Fibroblast of skin of back (primary cell): Measurements from ENCODE around the gene NSF.
"Not testable (repeated sequence)": the region's sequence is repeated elsewhere in the genome, so short reads cannot be mapped to it uniquely, and the experiment has no call there.

Source experiments
- DNase-seq: peaks from one replicate; pipeline ENCODE4 v3.0.0-alpha.2; 2013

Gene NSF

GRCh38 chr17:46628753-46629436 lies 38.4 kb downstream of the NSF start:
- DNase-seq = not testable (repeated sequence)

DNA sequence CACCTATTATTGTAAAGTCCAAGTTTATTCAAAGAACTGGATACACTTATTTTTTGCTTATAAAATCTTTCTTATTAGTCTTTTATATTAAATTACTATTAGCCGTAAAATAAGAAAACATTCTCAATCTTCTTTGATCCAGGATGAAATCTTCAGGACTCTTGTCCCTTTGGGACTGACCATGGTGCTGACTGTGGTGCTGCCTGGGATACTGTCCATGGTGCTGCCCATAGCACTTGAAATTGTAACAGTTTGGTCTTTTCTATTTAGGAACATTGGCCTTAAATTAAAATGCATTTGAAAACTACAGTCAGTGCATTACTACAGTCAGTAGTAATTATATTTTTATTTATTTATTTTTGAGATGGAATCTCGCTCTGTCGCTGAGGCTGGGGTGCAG lies 41.7 kb downstream of the NSF start:
- DNase-seq = not testable (repeated sequence)

DNA sequence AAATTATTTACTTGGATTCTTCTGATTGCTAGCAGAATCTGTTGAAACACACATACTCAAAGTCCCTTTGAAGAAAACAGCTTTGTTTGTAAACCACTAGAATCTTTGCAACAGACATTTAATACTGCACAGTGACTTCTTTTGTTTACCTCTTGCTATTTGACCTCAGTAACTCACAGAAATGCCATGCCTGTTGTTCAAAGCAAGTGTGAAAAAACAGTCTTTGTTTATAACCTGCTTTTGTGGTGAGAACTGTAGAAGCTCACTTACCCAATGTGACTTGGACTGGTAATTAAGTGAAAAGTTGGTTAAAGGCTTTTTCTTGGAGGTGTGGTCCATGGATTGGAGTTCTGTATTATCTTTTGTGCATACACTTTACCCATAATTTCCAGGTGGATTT lies 44.4 kb downstream of the NSF start:
- DNase-seq = not testable (repeated sequence)

DNA sequence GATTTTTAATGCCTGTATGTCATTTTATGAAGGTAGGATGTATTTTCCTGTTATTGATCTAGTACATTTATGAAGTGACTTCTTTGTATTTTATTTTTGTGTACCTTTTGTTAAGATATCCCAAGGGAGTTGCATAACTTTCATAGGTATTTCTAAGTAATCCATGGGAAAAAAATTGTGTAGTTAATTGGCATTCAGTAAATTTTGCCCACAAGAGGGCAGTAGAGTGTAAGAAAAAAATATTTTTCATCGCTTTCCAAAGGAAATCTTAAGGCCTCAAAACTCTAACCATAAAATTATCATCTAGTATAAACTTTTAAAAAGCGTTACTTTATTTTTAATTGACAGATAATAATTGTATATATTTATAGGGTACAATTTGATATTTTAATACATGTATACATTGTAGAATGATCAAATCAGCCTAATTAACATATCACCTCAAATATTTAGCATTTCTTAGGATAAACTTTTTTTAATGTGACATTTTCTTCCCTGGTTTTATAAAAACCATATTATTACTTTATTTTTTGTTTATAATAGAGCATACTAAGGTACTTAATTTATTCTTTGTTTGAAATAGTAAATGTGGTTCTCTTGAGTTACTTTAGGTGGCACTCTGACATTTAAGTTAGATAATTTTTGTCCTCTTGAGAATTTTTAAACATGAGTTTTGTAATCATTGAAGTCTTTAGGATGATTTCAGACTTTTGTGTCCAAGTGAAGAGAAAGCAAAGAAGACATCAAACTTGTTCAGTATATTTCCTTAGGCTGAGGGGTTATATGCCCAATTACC lies 51.6 kb downstream of the NSF start:
- not testable (repeated sequence) for DNase-seq

DNA sequence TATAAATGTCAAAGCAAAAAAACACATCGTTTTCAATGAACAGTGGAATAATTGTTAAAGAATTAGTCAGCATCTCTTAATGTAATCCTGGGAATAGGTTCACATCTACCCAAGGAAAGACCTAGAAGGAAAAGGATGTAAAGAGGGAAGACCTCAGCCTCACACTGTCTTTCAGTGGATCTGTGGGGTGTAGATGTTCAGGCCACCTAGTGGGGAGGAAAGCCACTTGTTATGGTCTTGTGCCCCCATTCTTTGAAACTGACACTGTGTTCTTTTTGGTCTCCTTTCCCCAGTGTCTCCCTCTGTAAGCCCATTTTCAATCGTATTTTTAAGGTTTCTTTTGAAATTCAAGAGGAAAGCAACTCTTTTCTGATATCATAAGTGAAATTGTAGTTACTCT lies 56.8 kb downstream of the NSF start:
- DNase-seq = not testable (repeated sequence)

DNA sequence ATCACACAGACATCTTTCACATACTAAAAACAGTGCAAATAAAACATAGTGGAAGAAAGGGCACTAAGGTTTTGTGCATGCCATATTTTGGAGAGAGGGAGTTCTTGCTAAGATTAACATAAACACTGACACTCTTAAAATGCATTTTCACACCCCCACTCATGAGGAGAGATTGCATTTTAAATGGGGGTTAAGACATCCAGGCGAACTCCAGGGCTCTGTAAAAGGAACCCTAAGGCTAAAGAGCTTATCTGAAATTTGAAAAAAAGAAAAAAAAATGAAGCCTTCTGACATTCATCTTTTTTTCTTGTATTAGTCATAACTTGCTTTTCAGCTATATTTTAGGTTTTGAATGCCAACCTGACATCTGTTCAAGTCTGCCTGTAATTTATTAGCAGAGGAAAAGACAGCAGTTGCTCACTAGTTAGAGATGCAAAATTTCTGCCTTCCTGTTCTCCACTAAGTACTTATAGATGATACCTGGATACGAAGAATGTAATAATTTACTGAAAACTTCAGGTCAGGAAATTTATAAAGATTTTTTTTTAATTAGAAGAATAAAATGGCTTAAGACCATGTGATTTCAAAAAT lies 57.3 kb downstream of the NSF start:
- DNase-seq = not testable (repeated sequence)

DNA sequence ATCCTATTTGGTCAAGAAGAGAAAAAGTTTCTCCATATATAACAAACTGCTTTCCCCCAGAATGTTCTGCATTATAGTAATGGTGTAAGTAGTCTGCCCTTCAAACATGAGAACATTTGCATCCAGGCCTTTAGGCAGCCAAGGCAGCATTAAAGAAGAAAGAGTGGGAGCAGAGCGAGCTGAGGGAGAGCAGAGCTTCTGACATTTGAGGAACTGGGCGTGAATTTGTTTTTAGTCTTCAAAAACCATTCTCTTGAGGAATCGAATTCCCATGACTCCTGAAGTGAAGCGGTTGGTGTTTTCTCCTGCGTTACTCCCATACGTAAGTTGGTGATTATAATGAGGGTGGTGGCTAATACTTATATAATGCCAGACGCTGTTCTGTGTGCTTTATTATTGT lies 58.8 kb downstream of the NSF start:
- not testable (repeated sequence) for DNase-seq

DNA sequence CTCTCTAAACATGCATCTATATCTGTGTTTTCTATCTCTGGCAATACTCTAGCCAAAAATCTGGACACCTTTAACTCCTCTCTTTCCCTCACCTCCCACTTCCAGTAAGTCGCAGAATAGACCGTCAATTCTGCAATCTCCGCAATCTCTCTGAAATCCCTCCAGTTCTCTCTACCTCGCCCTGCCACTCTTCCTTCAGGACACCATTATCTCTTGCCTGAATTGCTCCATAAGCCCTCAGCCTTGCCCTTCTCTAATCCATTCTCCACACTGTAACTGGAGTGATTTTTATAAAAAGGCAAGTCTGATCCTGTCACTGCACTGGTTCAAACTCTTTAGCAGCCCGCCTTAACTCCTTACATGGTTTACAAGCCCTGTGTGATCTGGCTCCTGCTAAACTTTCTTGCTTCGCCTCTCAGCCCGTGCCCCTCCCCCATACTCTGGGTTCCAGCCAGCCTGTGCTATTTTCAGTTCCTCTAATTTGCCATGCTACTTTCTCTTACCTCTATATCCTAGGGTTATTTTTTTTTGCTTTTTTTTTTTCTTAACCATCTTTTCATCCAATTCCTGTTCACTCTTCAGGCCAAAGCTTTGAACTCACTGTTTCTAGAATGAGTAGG lies 61.7 kb downstream of the NSF start:
- DNase-seq = not testable (repeated sequence)

GRCh38 chr17:46658235-46658634 lies 67.8 kb downstream of the NSF start:
- not testable (repeated sequence) for DNase-seq

DNA sequence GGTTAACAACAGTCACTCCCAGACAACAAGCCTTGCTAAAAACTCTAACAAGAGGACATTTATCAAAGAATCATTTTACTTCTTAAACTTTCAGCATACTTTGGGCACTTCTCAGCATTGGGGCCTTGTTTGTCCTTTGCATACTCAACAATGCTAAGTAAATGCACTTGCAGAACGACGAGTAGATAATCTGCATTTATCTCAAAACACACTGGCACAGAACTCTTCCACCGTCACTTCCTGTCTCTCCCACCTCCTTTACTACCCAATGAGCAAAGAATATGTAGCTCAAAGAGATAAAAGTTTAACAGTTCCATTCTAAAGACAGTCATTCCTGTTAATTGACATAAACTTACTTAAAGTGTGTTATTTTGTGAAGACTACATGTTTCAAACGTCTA lies 69.2 kb downstream of the NSF start:
- DNase-seq = not testable (repeated sequence)

DNA sequence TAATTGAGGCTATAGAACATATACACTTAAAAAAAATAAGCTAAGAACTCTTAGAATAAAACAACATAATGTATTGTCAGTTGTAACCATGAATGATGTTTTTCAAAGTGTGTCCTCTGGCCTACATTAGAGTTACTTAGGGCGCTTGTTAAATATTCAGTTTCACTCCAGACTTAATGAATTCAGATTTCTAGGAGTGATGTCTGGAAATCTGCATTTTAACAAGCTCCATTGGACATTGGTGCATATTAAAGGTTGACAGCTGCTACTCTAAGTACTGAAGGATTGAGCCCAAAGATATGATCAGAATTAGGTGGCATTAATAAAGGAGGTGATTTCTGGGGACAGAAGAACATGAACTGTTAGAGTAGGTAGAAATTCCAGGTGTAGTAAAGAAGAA lies 72.7 kb downstream of the NSF start:
- not testable (repeated sequence) for DNase-seq

- not testable (repeated sequence) for DNase-seq
Measured at GRCh38 chr17:46663552-46663951, 73.1 kb downstream of the NSF start.

- not testable (repeated sequence) for DNase-seq
Measured at GRCh38 chr17:46665969-46666368, 75.5 kb downstream of the NSF start.

GRCh38 chr17:46670789-46671188 lies 80.3 kb downstream of the NSF start:
- DNase-seq = not testable (repeated sequence)

DNA sequence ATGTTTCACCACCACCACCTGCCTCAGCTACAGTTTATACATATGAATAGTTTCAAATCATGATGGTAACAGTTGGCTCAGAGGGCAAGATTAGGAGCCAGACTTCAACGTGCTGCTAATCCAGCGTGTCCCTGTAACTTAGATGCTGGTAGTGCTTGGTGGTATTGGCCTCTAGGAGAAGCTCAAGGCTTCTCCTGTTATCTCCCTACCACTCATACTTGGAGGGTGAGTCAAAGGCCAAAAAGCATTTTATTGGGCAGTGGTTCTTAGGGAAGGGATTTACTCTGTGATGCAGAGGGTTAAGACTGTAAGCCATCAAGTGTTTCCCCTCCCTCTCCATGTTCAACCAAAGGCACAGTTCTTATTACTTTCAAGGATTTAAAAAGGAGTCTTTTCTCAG lies 82.3 kb downstream of the NSF start:
- not testable (repeated sequence) for DNase-seq

- not testable (repeated sequence) for DNase-seq
Measured at GRCh38 chr17:46677819-46678218, 87.3 kb downstream of the NSF start.

DNA sequence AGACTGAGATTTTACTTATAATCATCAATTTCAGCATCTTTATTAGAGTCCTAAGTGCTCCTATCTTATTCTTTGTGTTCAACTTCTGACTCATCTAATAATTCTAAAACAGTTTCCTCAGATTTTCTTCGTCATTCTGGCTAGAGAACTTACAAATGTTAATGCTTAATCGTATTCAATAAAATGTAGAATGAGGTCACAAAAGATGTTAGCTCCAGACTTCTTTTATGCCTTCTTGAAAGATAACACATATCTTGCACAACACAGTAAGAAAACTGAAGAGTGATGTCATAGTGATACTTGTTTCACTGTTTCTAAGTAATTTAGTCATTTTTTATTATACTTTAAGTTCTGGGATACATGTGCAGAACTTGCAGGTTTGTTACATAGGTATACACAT lies 93.2 kb downstream of the NSF start:
- DNase-seq = not testable (repeated sequence)

DNA sequence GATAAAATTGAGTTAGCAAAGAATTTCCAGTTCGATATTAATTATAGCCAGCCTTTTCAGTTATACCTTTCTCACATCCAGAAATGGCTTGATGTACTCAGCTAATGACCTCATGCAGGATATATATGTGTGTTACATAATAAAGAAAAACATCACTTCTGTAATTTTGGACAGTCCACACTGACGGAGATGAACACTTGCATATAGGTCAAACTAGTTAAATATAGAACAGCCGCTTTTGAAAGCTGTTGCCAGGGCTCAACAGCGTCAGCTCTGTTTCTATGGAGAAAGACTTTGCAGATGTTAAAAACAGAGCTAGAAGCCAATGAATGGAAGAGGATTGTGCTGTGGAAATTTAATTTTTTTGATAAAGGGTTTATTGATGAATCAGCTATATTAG lies 94.8 kb downstream of the NSF start:
- not testable (repeated sequence) for DNase-seq

DNA sequence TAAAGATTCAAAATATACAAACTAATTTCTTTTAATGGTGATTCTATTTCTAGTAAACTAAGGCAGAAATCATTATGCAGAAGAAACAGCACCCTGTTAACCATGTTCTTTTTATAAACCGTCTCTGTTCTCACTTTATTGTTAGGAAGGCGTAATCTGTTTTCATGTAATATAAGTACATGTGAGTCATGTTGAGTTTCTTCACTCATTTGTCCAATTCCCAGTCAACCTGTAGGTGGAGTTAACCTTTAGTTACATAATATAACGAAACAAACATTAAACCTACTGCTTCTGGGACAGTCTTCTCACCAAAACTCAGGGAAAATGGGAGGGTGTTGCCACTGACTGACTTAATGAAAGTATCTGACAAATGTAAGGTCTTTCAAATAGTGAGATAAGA lies 101.7 kb downstream of the NSF start:
- not testable (repeated sequence) for DNase-seq

- not testable (repeated sequence) for DNase-seq
Measured at GRCh38 chr17:46693283-46693682, 102.8 kb downstream of the NSF start.

GRCh38 chr17:46696522-46696921 lies 106.1 kb downstream of the NSF start:
- not testable (repeated sequence) for DNase-seq

DNA sequence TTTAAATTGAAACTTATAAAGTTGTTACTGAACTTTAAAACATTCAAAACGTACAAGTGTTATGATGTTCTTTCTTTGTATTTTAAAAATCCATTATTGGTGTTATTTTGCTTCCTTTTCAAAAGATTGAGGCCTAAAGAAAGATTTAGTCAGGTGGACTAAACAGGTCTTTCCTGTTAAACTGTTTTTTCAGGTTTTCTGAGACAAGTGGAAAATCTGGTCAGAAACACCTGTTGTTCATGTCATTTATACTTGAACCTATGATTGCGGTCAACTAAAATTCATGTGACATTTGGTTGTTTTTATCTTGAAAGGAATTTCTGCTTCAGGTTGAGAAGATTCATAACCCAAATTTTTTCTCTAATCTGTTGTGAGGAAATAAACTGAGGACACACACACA lies 108.5 kb downstream of the NSF start:
- DNase-seq = not testable (repeated sequence)

DNA sequence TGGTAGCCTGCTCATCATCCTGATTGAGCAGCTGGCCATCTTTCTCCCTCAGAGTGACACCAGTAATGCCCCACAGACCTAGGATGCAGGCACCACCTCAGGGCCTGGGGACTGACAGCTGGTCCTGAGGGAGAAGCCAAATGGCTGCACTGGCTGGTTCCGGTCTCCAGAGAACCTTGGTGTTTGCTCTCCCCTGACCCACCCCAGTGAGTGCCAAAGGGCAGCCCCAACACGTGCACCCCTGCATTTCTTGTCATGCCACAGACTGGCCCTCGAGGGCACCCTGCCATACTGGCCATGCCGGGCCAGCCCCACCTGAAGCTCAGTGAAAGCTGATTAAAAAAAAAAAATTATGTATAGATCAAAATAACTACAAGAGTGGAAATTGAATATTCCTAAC lies 127.5 kb downstream of the NSF start:
- no peak for DNase-seq
